SW480 (cell line): Measurements from ENCODE around the gene ABCA2.

Experiments
- DNase-seq: peaks from one replicate; pipeline ENCODE4 v3.0.0-alpha.2; 2016; ENCODE audit warnings: low spot score

The ABCA2 gene

GRCh38 chr9:136995772-136996311 is 32.2 kb downstream of the ABCA2 start:
- DNase-seq: no peak

- no peak for DNase-seq
Measured at GRCh38 chr9:136995362-136995761, 32.7 kb downstream of the ABCA2 start.

GRCh38 chr9:136994888-136995230 is 33.2 kb downstream of the ABCA2 start:
- DNase-seq: no peak

- no peak for DNase-seq
Measured at GRCh38 chr9:136994180-136994887, 33.7 kb downstream of the ABCA2 start.

- DNase-seq: no peak
Measured at GRCh38 chr9:136992819-136993369, 35.1 kb downstream of the ABCA2 start.

- peak; percentile 91 for DNase-seq
Measured at GRCh38 chr9:136991993-136992818, 35.8 kb downstream of the ABCA2 start, which contains the start of gene PAXX. PAXX (plus strand) TSS chr9:136992422; CDS start chr9:136992444, 22 bp downstream.

GRCh38 chr9:136990242-136990911 is 37.7 kb downstream of the ABCA2 start:
- DNase-seq: no peak

GRCh38 chr9:136988872-136989271 is 39.2 kb downstream of the ABCA2 start:
- DNase-seq: no peak

- no peak for DNase-seq
Measured at GRCh38 chr9:136985853-136986252, 42.2 kb downstream of the ABCA2 start.

- DNase-seq: no peak
Measured at GRCh38 chr9:136985027-136985602, 42.9 kb downstream of the ABCA2 start.

GRCh38 chr9:136984464-136985026 is 43.5 kb downstream of the ABCA2 start:
- DNase-seq: no peak

GRCh38 chr9:136983656-136984314 is 44.3 kb downstream of the ABCA2 start:
- no peak for DNase-seq

GRCh38 chr9:136983167-136983566 is 44.9 kb downstream of the ABCA2 start:
- no peak for DNase-seq

GRCh38 chr9:136982232-136983051 is 45.6 kb downstream of the ABCA2 start, which contains the start of gene LCNL1:
LCNL1 (plus strand) TSS chr9:136982993; CDS start chr9:136983587, 594 bp downstream.
- DNase-seq: no peak

GRCh38 chr9:136981588-136982231 is 46.3 kb downstream of the ABCA2 start:
- no peak for DNase-seq

- no peak for DNase-seq
Measured at GRCh38 chr9:136980669-136981478, 47.2 kb downstream of the ABCA2 start.

- no peak for DNase-seq
Measured at GRCh38 chr9:136979769-136980587, 48.1 kb downstream of the ABCA2 start.
